HepG2 (cell line): ENCODE results near the gene GAL3ST2. TPM values are rescaled to one million over a fixed set of nuclear protein-coding genes. Genes with fewer than 3 reads are reported as not detected.
A peak's percentile ranks its signal among the peaks of the same experiment; 100 is the strongest.

ENCODE experiments used
- AGO2 ChIP-seq: fragments of 200-400 bp; formaldehyde crosslinking; optimal IDR thresholded peaks from 2 replicates; pipeline ENCODE3; 2017; ENCODE audit warnings: mild to moderate bottlenecking, low read depth, low read length, moderate library complexity
- ELF3 ChIP-seq: IDR thresholded peaks from 2 replicates; pipeline ENCODE4 v1.6.1; 2016; ENCODE audit warnings: missing genetic modification reagents, missing compliant biosample characterization
- JUNB ChIP-seq: sonication (generic); formaldehyde crosslinking; IDR thresholded peaks from 2 replicates; pipeline ENCODE4 v1.8.0; 2022; ENCODE audit warnings: missing genetic modification reagents, mild to moderate bottlenecking, borderline replicate concordance
- NCOA5 ChIP-seq: sonication (generic); formaldehyde crosslinking; IDR thresholded peaks from 2 replicates; pipeline ENCODE4 v1.4.0; 2020; ENCODE audit warnings: missing genetic modification reagents
- NFE2 ChIP-seq: sonication (generic); formaldehyde crosslinking; IDR thresholded peaks from 2 replicates; pipeline ENCODE4 v1.4.0; 2020; ENCODE audit warnings: missing genetic modification reagents
- NFYB ChIP-seq: sonication (generic); formaldehyde crosslinking; IDR thresholded peaks from 2 replicates; pipeline ENCODE4 v1.4.0; 2020; ENCODE audit warnings: missing genetic modification reagents
- PAWR ChIP-seq: sonication (generic); formaldehyde crosslinking; IDR thresholded peaks from 2 replicates; pipeline ENCODE4 v1.4.0; 2020; ENCODE audit warnings: missing genetic modification reagents, mild to moderate bottlenecking, borderline replicate concordance
- RBM22 ChIP-seq: fragments of 200-400 bp; formaldehyde crosslinking; optimal IDR thresholded peaks from 2 replicates; pipeline ENCODE3; 2017; ENCODE audit warnings: mild to moderate bottlenecking, low read length, moderate library complexity
- TCF12 ChIP-seq, 2 experiments: fragments of 450-650 bp in 1 of 2; sonication (generic) in 1 of 2; formaldehyde crosslinking in 1 of 2; IDR thresholded peaks; 2 replicates each; pipeline versions ENCODE4 v1.6.1 to v1.8.0; 2017 to 2022; ENCODE audit warnings: antibody characterized with exemption in 1 of 2, mild to moderate bottlenecking in 1 of 2, missing genetic modification reagents in 1 of 2, moderate library complexity in 1 of 2
- TEAD2 ChIP-seq: sonication (generic); formaldehyde crosslinking; IDR thresholded peaks from 2 replicates; pipeline ENCODE4 v1.9.0; 2021; ENCODE audit warnings: missing genetic modification reagents
- TMF1 ChIP-seq: sonication (generic); formaldehyde crosslinking; IDR thresholded peaks from 2 replicates; pipeline ENCODE4 v1.8.1; 2022; ENCODE audit warnings: low read depth, missing genetic modification reagents
- ZNF235 ChIP-seq: sonication (generic); formaldehyde crosslinking; IDR thresholded peaks from 2 replicates; pipeline ENCODE4 v1.8.1; 2023; ENCODE audit warnings: mild to moderate bottlenecking, missing genetic modification reagents, borderline replicate concordance
- ZNF296 ChIP-seq: sonication (generic); formaldehyde crosslinking; conservative IDR thresholded peaks from 2 replicates; pipeline ENCODE4 v1.5.0; 2020; ENCODE audit warnings: mild to moderate bottlenecking, missing genetic modification reagents
- polyA plus RNA-seq, 8 experiments: library from polyadenylated mRNA; depleted of rRNA in 3 of 8; stranded (reverse) in 7 of 8; unstranded in 1 of 8; fragments of >200 nt; fragmentation: Illumina TruSeq in 4 of 8; extraction: Trizol in 4 of 8; gene quantifications; 2 replicates each; pipeline versions ENCODE4 v1.2.1 to v1.2.3, GENCODE V29; 2011 to 2016; ENCODE audit warnings: low read depth in 4 of 8, missing spikeins in 1 of 8, mixed read lengths in 1 of 8; ENCODE audit not compliant: insufficient read depth in 1 of 8
- total RNA-seq, 5 experiments: library from RNA; depleted of rRNA; stranded (reverse); fragments of >200 nt; fragmentation: Illumina TruSeq; extraction: Trizol; gene quantifications; 2 replicates each; pipeline ENCODE4 v1.2.3, GENCODE V29; 2016; ENCODE audit warnings: low read depth in 1 of 5
- TF ChIP-seq, protein P1 (sequence below): sonication (generic); formaldehyde crosslinking; IDR thresholded peaks from 2 replicates; pipeline ENCODE4 v1.4.0; 2020; ENCODE audit warnings: missing genetic modification reagents
- TF ChIP-seq, protein P2 (sequence below): IDR thresholded peaks from 2 replicates; pipeline ENCODE4 v1.6.1; 2016; ENCODE audit warnings: missing compliant biosample characterization, missing genetic modification reagents, borderline replicate concordance
- TF ChIP-seq, protein P3 (sequence below): sonication (generic); formaldehyde crosslinking; IDR thresholded peaks from 2 replicates; pipeline ENCODE4 v1.4.0; 2020; ENCODE audit warnings: missing genetic modification reagents
- TF ChIP-seq, protein P4 (sequence below): fragments of 450-650 bp; IDR thresholded peaks from 2 replicates; pipeline ENCODE4 v1.6.1; 2017
- TF ChIP-seq, protein P5 (sequence below): sonication (generic); formaldehyde crosslinking; IDR thresholded peaks from 2 replicates; pipeline ENCODE4 v1.5.1; 2020; ENCODE audit warnings: mild to moderate bottlenecking, moderate library complexity, missing genetic modification reagents
- TF ChIP-seq, protein P6 (sequence below): sonication (generic); formaldehyde crosslinking; IDR thresholded peaks from 2 replicates; pipeline ENCODE4 v1.8.1; 2022; ENCODE audit warnings: low read depth, mild to moderate bottlenecking, missing genetic modification reagents

The GAL3ST2 gene
- total and polyA plus RNA-seq, 2 of the 13 experiments (the other 11 are each of a cell fraction or from before 2014, with no cell fraction given) = 0.17 to 0.20 TPM

DNA sequence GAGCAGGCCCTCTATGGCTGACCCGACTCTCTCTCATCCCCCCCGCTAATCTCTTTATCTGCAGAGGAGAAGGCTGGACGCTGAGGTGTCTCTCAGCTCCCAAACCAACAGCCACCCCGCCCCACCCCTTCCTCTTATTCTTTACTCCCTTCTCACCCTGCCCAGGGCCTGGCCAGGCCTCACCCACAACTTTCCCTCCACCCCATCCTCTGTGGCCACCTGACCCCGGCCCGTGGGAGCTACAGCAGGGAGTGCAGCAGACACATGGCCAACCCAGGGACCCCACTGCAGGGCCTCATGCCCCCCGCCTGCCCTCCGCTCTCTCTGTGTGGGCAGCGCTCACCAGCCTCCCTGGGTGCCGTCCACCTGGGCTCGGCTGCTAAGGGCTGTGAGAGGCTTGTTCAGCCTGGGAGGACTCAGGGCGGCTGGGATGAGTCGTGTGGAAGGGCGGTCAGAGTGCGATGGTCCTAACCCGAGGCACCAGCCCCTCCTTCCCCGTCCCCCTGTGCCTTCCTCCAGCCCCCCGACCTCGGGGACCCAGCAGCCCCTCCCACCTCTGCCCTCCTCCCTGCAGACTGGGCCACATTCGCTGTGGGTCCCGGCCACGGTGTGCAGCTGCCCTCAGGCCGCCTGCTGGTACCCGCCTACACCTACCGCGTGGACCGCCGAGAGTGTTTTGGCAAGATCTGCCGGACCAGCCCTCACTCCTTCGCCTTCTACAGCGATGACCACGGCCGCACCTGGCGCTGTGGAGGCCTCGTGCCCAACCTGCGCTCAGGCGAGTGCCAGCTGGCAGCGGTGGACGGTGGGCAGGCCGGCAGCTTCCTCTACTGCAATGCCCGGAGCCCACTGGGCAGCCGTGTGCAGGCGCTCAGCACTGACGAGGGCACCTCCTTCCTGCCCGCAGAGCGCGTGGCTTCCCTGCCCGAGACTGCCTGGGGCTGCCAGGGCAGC lies 39.1 kb downstream of the GAL3ST2 start (continued):
- TF ChIP-seq ZNF296 = no peak
- TF ChIP-seq PAWR (CRISPR knock-in tag) = no peak
- peak; percentile 7 for TF ChIP-seq AGO2
- TF ChIP-seq TCF12 (IDR thresholded peaks at IDR 0.05) = no peak
- no peak for TF ChIP-seq TCF12 (CRISPR knock-in tag; IDR thresholded peaks at IDR 0.05)
- no peak for TF ChIP-seq ELF3 (CRISPR knock-in tag)
- TF ChIP-seq, protein P1, sequence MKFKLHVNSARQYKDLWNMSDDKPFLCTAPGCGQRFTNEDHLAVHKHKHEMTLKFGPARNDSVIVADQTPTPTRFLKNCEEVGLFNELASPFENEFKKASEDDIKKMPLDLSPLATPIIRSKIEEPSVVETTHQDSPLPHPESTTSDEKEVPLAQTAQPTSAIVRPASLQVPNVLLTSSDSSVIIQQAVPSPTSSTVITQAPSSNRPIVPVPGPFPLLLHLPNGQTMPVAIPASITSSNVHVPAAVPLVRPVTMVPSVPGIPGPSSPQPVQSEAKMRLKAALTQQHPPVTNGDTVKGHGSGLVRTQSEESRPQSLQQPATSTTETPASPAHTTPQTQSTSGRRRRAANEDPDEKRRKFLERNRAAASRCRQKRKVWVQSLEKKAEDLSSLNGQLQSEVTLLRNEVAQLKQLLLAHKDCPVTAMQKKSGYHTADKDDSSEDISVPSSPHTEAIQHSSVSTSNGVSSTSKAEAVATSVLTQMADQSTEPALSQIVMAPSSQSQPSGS = no peak
- no peak for TF ChIP-seq NFYB (CRISPR knock-in tag)
- TF ChIP-seq NFE2 = no peak
- TF ChIP-seq TEAD2 = no peak
- TF ChIP-seq, protein P2, sequence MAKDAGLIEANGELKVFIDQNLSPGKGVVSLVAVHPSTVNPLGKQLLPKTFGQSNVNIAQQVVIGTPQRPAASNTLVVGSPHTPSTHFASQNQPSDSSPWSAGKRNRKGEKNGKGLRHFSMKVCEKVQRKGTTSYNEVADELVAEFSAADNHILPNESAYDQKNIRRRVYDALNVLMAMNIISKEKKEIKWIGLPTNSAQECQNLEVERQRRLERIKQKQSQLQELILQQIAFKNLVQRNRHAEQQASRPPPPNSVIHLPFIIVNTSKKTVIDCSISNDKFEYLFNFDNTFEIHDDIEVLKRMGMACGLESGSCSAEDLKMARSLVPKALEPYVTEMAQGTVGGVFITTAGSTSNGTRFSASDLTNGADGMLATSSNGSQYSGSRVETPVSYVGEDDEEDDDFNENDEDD (CRISPR knock-in tag) = no peak
- no peak for TF ChIP-seq NCOA5 (CRISPR knock-in tag)
- no peak for TF ChIP-seq TMF1 (CRISPR knock-in tag)
- 0 out of 2 replicates have a peak, but pooled peaks have one; percentile 35 for TF ChIP-seq ZNF235 (CRISPR knock-in tag)
- TF ChIP-seq, protein P3, sequence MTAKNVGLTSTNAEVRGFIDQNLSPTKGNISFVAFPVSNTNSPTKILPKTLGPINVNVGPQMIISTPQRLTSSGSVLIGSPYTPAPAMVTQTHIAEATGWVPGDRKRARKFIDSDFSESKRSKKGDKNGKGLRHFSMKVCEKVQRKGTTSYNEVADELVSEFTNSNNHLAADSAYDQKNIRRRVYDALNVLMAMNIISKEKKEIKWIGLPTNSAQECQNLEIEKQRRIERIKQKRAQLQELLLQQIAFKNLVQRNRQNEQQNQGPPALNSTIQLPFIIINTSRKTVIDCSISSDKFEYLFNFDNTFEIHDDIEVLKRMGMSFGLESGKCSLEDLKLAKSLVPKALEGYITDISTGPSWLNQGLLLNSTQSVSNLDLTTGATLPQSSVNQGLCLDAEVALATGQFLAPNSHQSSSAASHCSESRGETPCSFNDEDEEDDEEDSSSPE (CRISPR knock-in tag) = no peak
- TF ChIP-seq, protein P4, sequence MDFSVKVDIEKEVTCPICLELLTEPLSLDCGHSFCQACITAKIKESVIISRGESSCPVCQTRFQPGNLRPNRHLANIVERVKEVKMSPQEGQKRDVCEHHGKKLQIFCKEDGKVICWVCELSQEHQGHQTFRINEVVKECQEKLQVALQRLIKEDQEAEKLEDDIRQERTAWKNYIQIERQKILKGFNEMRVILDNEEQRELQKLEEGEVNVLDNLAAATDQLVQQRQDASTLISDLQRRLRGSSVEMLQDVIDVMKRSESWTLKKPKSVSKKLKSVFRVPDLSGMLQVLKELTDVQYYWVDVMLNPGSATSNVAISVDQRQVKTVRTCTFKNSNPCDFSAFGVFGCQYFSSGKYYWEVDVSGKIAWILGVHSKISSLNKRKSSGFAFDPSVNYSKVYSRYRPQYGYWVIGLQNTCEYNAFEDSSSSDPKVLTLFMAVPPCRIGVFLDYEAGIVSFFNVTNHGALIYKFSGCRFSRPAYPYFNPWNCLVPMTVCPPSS = no peak
- TF ChIP-seq, protein P5, sequence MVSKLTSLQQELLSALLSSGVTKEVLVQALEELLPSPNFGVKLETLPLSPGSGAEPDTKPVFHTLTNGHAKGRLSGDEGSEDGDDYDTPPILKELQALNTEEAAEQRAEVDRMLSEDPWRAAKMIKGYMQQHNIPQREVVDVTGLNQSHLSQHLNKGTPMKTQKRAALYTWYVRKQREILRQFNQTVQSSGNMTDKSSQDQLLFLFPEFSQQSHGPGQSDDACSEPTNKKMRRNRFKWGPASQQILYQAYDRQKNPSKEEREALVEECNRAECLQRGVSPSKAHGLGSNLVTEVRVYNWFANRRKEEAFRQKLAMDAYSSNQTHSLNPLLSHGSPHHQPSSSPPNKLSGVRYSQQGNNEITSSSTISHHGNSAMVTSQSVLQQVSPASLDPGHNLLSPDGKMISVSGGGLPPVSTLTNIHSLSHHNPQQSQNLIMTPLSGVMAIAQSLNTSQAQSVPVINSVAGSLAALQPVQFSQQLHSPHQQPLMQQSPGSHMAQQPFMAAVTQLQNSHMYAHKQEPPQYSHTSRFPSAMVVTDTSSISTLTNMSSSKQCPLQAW (CRISPR knock-in tag) = no peak
- TF ChIP-seq, protein P6, sequence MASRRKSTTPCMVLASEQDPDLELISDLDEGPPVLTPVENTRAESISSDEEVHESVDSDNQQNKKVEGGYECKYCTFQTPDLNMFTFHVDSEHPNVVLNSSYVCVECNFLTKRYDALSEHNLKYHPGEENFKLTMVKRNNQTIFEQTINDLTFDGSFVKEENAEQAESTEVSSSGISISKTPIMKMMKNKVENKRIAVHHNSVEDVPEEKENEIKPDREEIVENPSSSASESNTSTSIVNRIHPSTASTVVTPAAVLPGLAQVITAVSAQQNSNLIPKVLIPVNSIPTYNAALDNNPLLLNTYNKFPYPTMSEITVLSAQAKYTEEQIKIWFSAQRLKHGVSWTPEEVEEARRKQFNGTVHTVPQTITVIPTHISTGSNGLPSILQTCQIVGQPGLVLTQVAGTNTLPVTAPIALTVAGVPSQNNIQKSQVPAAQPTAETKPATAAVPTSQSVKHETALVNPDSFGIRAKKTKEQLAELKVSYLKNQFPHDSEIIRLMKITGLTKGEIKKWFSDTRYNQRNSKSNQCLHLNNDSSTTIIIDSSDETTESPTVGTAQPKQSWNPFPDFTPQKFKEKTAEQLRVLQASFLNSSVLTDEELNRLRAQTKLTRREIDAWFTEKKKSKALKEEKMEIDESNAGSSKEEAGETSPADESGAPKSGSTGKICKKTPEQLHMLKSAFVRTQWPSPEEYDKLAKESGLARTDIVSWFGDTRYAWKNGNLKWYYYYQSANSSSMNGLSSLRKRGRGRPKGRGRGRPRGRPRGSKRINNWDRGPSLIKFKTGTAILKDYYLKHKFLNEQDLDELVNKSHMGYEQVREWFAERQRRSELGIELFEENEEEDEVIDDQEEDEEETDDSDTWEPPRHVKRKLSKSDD (CRISPR knock-in tag) = no peak
- TF ChIP-seq RBM22 = no peak
- TF ChIP-seq JUNB = no peak
